ELF-1 (cell line): Measurements from ENCODE around the gene HUNK.
A peak's percentile ranks its signal among the peaks of the same experiment; 100 is the strongest.
"Not testable (repeated sequence)": the region's sequence is repeated elsewhere in the genome, so short reads cannot be mapped to it uniquely, and the experiment has no call there.

Source experiments
- DNase-seq: peaks from one replicate; pipeline ENCODE4 v3.0.0-alpha.2; 2016; ENCODE audit warnings: low read depth, low spot score

HUNK gene

DNA sequence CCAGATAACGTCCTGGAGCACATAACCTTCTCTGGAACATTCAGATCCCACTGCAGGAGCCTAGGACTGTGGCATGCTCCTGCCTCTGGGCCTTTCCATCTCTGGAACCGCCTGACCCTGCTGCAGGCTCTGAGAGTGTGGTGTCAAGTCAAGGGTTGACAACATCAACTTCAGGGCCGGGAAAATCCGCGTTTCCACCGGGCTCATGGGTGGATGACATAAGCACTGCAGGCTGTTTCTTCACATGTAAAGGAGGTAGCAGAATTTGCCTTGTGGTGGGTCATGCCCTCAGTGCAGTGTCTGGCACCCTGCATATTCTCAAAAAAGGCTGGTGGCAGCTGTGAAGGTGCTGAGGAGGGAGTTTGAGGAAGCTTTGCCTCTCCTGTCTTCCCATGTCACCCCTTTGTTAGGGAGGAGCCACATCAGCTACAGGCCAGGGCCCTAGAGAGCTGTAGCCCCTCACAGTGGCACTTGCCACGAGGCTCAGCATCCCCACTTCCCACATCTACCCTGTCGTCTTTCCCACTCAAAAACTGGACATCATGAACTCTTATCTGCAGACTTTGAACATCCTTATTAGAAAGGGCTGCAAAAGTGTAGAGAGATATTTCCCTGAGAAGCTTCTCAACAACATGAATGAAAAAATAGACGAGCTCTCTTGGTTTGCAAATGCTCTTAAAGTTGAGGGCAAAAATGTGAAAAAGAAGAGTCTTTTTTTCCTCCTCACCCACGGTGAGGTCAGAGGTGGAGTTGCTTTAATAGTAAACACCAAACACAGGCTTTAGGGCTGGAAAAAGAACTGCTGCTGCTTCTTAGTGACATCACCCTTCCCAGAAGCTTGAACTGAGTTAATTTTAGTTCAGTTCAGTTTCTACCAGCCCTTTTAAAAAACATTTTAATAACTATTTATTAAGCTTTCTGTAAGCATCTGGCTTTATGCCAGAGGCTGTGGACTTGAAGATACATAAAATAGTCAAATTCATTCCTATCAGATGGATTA lies 121.3 kb downstream of the HUNK start:
- no peak for DNase-seq

DNA sequence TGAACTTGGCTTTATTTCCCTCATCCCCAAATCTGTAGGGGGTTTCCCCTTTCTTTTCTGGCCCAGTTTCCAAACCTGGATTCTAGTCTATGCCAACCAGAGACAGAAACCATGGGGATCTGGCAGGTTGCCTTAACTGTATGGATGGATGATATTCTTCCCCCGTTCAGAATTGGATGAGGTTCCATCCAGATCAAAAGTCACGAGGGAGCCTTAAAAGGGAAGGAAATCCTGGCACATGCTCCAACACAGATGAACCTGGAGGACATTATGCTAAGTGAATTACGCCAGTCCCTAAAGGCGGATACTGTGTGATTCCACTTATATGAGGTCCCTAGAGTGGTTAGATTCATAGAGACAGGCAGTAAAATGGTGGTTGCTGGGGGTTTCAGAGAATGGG lies 124.4 kb downstream of the HUNK start:
- no peak for DNase-seq

DNA sequence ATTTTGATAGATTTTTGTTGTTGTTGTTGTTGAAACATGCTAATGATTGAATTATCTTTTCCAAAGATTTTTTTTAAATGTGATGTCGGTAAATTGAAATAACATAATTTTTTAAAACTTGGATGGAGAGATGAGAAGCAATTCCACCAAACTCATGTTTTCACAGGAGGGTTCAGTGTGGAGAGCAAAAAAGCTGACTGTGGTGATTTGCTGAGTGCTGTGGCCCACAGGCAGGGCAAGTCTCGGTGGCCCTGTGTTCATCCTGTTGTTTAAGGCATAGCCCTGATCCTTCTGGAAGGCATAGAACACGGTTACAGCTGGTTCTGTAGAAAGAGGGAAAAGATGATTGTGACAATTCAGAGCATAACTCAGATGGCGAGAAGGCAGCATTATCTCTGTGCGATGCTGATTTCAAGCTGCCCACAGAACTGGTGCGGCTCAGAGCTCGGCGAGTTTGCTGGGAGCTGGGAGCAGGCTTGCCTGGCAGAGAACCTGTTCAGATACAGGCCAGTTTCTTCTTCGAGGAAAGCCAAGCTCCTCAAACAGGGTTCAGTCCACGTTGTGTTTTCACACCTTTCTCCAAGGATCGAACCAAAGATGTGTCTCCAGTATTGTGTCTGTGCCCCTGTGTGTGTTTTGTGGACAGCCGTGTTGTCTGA lies 127.1 kb downstream of the HUNK start:
- no peak for DNase-seq

DNA sequence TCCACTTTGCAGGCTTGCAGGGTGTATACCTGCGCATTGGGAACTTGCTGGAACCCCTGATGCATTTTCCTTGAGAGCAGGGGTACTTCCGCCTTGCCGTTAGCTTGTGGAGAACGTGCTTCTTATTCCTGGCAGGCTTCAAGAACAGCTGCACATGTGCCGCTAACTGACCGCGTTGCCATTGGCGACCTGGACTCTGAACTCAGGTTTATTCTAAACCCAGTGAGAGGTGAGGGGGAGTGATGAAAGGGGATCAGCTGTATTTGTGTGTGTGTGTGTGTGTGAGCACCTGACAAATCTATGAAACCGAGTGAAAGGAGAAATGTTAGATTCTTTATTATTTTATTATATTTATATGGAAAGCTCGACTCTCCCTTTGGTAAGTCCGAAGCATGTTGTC lies 128.6 kb downstream of the HUNK start:
- no peak for DNase-seq

DNA sequence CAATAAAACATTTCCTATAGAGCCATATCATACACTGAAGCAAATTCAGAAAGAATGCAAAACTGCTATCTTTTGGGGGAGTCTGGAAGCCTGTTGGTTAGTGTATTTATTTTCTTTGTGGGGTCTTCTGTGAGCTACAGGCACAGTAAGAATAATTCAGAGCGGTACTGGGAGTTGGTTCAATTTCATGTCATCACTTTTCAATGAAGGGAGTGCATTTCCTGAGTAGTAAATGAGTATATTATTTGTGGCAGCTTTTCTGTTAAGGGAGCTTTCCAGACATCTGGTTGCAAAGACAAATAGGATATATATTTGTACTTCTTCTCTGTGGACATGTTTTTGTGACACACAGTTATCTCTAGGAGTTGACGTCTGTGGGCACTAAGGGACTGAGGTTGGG lies 130.6 kb downstream of the HUNK start:
- no peak for DNase-seq

DNA sequence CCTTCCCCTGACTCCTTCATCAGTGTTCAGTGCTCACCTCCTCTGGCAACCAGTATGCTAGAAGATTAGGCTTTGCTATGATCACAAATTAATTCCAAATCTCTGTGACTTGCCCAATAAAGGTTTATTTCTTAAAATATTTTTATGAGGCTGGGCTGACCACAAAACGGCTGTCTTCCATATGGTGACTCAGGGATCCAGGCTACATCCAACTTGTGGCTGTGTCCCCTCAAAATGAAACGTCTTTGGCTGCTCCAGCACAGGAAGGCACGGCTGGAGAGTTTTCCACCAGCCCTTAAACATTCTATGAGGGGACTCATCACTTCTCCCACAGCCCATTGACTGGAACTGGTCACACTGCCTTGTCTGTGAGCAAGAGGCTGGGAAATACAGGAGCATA lies 131.5 kb downstream of the HUNK start:
- no peak for DNase-seq

DNA sequence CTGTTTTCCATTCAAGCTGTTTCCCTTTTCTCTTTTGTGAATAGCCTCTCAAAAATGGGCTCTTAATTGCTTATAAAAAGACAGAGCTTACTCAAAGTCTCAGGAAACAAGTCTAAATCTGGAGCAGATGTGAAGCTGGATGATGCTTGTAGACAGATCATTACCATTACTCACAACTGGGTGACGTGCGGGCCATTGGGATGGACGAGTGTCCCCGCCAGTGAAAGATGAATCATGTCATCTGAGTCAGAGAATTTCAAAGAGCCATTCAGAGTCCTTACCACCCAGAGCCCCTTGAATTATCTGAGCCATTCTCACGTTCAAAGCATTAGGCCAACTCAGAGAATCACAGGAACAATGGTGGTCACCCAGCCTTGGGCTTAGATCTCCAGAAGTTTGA lies 134.6 kb downstream of the HUNK start:
- no peak for DNase-seq

DNA sequence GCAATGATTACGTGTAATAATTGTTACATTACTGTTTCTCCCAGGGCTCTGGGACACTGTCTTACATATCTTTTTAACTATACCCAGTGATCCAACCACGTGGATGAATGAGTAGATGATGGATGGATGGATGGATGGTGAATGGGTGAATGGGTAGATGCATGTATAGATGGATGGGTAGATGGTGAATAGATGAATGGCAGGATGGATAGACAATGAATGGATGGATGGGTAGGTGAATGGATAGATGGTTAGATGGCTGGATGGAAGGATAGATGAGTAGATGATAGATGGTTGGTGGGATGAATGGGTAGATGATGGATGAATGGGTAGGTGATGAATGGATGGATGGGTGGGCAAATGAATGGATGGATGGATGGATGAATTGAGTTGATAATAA lies 135.9 kb downstream of the HUNK start:
- DNase-seq, result no peak

DNA sequence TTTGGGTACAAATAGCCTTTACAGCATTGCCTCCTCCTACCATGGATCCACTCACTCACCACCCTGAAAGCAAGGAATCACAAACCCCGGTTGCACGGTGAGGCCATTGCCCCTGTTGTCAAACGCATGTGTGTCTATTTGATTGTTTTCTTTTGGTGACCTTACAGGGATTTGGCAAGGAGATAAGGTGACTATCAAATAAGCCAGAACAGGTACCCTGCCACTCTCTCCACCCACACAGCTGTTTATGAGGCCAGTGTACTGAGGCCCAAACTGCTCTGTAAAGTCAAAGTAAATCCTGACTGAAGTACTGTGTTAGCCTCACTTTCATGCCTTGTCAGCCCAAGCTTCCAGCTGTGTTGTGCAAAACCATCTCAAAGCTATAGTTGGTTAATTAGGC lies 136.4 kb downstream of the HUNK start:
- no peak for DNase-seq

DNA sequence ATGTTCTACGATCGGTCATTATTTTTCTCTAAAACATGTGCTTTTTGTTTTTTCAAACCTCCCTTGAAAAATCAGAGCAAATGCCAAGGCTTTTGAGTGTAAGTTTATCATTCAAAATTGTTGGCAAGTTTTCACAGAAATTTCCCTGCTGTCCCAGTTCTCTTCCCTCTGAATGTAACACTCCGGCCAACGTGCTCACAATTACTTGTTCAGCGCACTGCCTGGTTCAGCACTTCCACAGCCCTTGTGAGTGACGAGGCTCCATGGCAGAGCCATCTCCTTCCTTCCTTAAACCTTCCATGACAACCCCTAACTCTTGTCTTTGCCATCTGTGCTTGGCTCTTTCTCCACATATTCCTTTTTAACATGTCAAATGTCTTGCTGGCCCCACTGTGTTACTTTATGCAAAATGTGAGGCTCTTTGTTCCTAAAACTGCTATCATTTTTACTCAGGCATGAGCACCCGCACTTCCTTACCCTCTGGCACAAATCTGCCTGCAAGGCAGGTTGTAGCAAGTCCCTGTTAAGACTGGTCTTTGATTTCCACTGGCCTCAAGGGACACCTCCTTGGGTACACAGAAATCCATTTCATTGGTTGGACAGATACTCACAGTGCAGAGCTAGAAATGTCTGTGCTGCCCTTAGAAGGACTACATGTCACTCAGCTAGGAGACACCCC lies 142.8 kb downstream of the HUNK start:
- no peak for DNase-seq

DNA sequence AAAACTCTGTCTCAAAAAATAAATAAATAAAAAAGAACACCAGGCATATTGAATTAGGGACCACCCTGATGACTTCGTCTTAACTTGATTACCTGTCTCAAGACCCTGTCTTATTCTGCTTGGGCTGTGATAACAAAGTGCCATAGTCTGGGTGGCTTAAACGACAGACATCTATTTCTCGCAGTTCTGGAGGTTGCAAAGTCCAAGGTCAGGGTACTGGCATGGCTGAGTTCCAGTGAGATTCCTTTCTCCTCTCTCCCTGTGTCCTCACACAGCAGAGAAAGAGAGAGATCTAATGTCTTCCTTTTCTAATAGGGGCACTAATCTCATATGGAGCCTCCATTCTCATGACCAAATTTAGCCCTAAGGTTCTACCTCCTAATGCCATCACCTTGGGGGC lies 145.6 kb downstream of the HUNK start:
- no peak for DNase-seq

DNA sequence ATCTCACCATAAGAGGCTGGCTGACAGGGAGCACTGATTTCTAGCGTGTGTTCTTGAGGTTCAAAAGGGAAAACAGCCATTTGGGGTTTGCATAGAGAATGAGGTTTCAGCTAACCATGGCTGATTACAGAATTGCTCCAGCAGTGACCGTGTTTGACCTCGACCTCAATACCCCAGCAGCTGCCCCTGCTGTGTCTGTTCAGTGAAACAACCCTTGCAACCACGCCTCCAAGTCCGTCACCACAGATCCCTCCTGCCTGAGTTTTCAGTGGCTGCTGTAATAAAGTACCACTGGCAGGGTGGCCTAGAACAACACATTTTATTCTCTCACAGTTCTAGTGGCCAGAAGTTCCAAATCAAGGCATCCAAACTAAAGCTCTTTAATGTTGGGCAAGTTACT lies 147.7 kb downstream of the HUNK start:
- peak; percentile 6 for DNase-seq

DNA sequence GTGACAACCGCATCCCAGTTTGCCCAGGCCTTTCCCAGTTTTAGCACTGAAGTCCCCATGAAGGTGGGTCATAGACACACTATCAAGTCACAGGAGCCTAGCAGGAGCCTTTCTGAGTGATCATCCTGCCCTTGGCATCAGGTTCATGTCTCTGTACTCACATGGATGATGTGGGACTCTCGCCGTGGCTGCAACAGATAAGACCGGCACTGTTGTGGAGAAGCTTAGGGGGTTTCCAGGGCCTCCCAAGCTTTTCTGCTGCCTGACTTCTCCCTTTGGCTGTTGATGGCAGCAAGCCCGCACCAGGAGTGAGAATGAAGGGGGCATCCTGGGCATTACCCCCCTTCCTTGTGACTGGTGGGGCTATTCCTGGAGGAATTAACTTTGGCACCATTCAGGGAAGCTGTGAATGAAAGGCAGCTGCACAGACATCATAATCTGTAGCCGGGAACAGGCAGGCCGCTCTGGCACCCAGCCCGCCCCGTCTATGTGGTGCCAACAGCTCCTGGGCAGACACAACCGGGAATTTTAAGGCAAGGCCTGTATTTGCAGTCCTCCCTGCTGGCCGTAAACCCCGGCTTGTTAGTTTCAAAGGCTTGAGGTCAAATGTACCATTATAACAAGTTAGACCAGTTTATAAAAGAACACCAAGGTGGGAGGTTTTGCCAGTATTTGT lies 148.6 kb downstream of the HUNK start:
- DNase-seq, result no peak

DNA sequence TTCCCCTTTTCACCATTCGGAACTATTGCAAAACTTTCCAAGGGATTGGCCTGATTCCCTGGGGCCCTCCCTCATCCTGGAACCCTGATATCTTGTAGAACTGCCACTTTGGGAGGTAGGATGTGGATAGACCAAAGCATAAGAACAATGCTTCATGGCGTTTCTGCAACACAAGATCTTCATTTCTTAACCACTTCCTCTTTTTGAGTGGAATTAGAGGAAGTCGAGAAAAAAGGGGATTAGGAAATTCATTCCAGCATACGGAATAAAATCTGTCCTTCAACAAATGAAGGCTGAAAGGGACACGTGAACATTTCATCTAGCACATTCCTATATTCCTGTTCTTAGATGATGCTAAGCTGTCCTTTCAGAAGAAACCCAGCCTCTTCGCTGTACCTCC lies 149.3 kb downstream of the HUNK start:
- no peak for DNase-seq

DNA sequence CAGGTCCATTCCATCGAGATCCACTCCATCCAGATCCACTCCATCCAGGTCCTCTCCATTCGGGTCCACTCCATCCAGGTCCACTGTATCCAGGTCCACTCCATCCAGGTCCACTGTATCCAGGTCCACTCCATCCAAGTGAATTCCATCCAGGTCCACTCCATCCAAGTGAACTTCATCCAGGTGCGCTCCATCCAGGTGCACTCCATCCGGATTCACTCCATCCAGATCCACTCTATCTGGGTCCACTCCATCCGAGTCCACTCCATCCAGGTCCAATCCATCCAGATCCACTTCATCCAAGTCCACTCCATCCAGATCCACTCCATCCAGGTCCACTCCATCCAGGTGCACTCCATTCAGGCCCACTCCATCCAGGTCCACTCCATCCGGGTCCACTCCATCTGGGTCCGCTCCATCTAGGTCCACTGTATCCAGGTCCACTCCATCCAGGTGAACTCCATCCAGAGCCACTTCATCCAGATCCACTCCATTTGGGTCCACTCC lies 157.4 kb downstream of the HUNK start:
- DNase-seq, result no peak

DNA sequence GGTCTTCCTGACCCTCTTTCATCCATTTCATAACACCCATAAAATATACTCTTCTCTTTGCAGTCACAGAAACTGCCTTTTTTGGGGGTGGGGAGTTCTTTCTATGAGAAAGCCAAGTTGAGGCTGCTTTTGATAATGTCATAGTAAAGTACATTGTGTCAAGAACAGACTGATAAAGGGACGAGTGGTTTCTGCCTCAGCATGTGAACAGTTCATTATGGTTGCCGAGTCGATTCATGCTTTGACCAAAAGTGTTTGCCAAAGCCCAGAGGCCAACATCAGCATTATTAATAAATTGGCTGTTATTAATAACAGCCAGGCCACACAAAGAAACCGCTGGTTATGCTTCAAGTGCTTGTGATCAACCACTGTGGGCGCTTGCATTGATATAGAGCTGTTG lies 162.0 kb downstream of the HUNK start:
- DNase-seq, result no peak

DNA sequence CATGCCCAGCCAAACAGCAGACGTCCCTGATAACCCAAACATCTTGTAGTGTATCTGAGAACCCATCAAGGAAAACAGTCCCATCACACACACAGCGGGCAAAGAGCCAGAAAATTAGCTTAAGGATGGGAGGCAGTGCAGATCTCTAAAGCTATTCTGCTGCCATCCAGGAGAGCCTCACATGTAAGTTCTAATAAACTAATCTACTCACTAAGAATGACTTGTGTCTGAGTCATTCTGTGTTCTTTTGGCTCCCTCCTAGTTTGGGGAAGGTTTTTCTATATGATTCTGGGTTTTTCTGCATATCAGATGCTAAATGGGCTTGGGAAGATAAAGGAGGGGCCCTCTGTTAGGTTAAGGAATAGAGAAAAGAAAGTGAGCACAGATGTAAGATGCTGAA lies 162.8 kb downstream of the HUNK start:
- no peak for DNase-seq

DNA sequence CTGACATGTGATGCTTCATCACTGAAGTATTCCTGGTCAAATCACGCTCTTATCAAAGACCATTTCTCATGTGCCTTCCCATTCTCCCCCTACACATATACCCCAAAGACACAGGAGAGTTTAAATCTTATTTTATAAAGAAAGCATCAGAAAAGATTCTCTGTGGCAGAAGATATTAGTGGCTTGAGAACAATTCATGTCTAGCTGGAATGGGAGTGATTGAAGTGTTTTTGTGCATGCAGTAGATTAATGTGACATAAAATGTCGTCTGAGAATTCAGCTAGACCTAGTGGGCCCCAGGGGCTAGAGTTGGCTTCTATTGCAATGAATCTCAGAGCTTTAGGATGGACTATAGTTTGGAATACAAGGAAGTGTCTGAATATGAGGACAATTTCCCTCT lies 163.9 kb downstream of the HUNK start:
- no peak for DNase-seq

DNA sequence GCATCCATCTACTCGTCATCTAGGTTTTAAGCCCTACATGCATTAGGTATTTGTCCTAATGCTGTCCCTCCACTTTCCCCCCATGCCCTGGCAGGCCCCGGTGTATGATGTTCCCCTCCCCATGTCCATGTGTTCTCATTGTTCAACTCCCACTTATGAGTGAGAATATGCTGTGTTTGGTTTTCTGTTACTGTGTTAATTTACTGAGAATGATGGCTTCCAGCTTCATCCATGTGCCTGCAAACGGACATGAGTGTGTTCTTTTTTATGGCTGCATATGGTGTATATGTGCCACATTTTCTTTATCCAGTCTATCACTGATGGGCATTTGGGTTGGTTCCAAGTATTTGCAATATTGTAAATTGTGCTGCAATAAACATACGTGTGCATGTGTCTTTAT lies 165.9 kb downstream of the HUNK start:
- not testable (repeated sequence) for DNase-seq

DNA sequence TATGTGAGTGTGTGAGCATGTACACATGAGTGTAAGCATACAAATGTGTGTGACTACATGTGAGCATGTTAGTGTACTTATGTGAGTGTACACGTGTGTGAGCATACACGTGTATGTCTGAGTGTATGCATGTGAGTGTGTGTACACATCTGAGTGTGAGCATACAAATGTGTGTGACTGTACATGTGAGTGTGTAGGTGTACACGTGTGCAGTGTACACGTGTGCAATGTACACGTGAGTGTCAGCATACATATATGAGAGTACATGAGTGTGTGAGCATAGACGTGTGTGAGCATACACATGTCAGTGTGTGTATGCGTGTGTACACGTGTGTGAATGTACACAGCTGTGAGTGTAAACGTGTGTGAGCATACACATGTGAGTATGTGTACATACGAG lies 170.6 kb downstream of the HUNK start:
- DNase-seq, result no peak
